Measurements from ENCODE around the gene TAF1D. TPM values are rescaled to one million over a fixed set of nuclear protein-coding genes. Genes with fewer than 3 reads are reported as not detected.

Gene TAF1D
- total RNA-seq, 1 donor, result 126 TPM

GRCh38 chr11:93735627-93736026, 5.7 kb downstream of the TAF1D start:
- Histone ChIP-seq H3K4me1 (ENCODE audit: insufficient read depth, low read length) (peaks cover 51% of the 10 kb centered on the region), H3K79me2 (ENCODE audit: insufficient read depth, low read length) (peaks cover 63% of the 10 kb centered on the region), H3K9me3 (ENCODE audit: low read depth, low read length) (no peaks in the 10 kb centered on the region), H2AFZ (ENCODE audit: low read length) (no peak overlapping the region), H3K27ac (ENCODE audit: low read depth, low read length) (peak overlapping the region; percentile 25), H4K20me1 (ENCODE audit: insufficient read depth, low read length) (peaks cover 75% of the 10 kb centered on the region), H3K4me2 (ENCODE audit: insufficient read depth, low read length) (peak overlapping the region; percentile 99), H3K36me3 (ENCODE audit: insufficient read depth, low read length) (peaks cover 94% of the 10 kb centered on the region), H3K4me3 (ENCODE audit: insufficient read depth, low read length) (no peak overlapping the region), H3K27me3 (ENCODE audit: insufficient read depth, low read length) (no peaks in the 10 kb centered on the region)
- TF ChIP-seq CTCF (IDR thresholded peaks at IDR 0.05; ENCODE audit: extremely low read depth, low read depth, low read length), result no peak
- DNase-seq (ENCODE audit: insufficient read length, low spot score, missing footprints), result no peak

GRCh38 chr11:93734427-93735222, 6.7 kb downstream of the TAF1D start:
- Histone ChIP-seq H3K36me3 (ENCODE audit: insufficient read depth, low read length) (peaks cover 98% of the 10 kb centered on the region), H3K4me1 (ENCODE audit: insufficient read depth, low read length) (peaks cover 47% of the 10 kb centered on the region), H3K9me3 (ENCODE audit: low read depth, low read length) (no peaks in the 10 kb centered on the region), H4K20me1 (ENCODE audit: insufficient read depth, low read length) (peaks cover 69% of the 10 kb centered on the region), H3K79me2 (ENCODE audit: insufficient read depth, low read length) (peaks cover 53% of the 10 kb centered on the region), H3K4me2 (ENCODE audit: insufficient read depth, low read length) (peak overlapping the region; percentile 99), H3K4me3 (ENCODE audit: insufficient read depth, low read length) (no peak overlapping the region), H2AFZ (ENCODE audit: low read length) (no peak overlapping the region), H3K27ac (ENCODE audit: low read depth, low read length) (no peak overlapping the region), H3K27me3 (ENCODE audit: insufficient read depth, low read length) (no peaks in the 10 kb centered on the region)
- no peak for TF ChIP-seq CTCF (IDR thresholded peaks at IDR 0.05; ENCODE audit: extremely low read depth, low read depth, low read length)
- no peak for DNase-seq (ENCODE audit: insufficient read length, low spot score, missing footprints)

GRCh38 chr11:93733474-93733873, 7.8 kb downstream of the TAF1D start:
- peaks cover 58% of the 10 kb centered on the region for H4K20me1 ChIP-seq (ENCODE audit: insufficient read depth, low read length)
- H3K36me3 ChIP-seq (ENCODE audit: insufficient read depth, low read length), result peaks cover 98% of the 10 kb centered on the region
- H3K4me2 ChIP-seq (ENCODE audit: insufficient read depth, low read length), result peak overlapping the region; percentile 12
- no peak for DNase-seq (ENCODE audit: insufficient read length, low spot score, missing footprints)
- H3K27me3 ChIP-seq (ENCODE audit: insufficient read depth, low read length), result no peaks in the 10 kb centered on the region
- no peak overlapping the region for H3K4me3 ChIP-seq (ENCODE audit: insufficient read depth, low read length)
- H3K9me3 ChIP-seq (ENCODE audit: low read depth, low read length), result no peaks in the 10 kb centered on the region
- TF ChIP-seq CTCF (IDR thresholded peaks at IDR 0.05; ENCODE audit: extremely low read depth, low read depth, low read length), result no peak
- peaks cover 41% of the 10 kb centered on the region for H3K79me2 ChIP-seq (ENCODE audit: insufficient read depth, low read length)
- no peak overlapping the region for H2AFZ ChIP-seq (ENCODE audit: low read length)
- peak overlapping the region; percentile 45 for H3K27ac ChIP-seq (ENCODE audit: low read depth, low read length)
- peaks cover 36% of the 10 kb centered on the region for H3K4me1 ChIP-seq (ENCODE audit: insufficient read depth, low read length)

- Histone ChIP-seq H3K4me2 (ENCODE audit: insufficient read depth, low read length) (no peak overlapping the region), H3K27ac (ENCODE audit: low read depth, low read length) (no peak overlapping the region), H3K79me2 (ENCODE audit: insufficient read depth, low read length) (peaks cover 30% of the 10 kb centered on the region), H3K4me3 (ENCODE audit: insufficient read depth, low read length) (no peak overlapping the region), H3K9me3 (ENCODE audit: low read depth, low read length) (no peaks in the 10 kb centered on the region), H2AFZ (ENCODE audit: low read length) (no peak overlapping the region), H4K20me1 (ENCODE audit: insufficient read depth, low read length) (peaks cover 47% of the 10 kb centered on the region), H3K36me3 (ENCODE audit: insufficient read depth, low read length) (peaks cover 97% of the 10 kb centered on the region), H3K27me3 (ENCODE audit: insufficient read depth, low read length) (no peaks in the 10 kb centered on the region), H3K4me1 (ENCODE audit: insufficient read depth, low read length) (peaks cover 25% of the 10 kb centered on the region)
- DNase-seq (ENCODE audit: insufficient read length, low spot score, missing footprints), result no peak
- no peak for TF ChIP-seq CTCF (IDR thresholded peaks at IDR 0.05; ENCODE audit: extremely low read depth, low read depth, low read length)
Measured at GRCh38 chr11:93732237-93732892, 8.9 kb downstream of the TAF1D start.
